Vagina (tissue), 2 donors: ENCODE data around the gene PARP12. TPM values are rescaled to one million over a fixed set of nuclear protein-coding genes. Genes with fewer than 3 reads are reported as not detected.

ENCODE experiments used
- DNase-seq, 2 donors: peaks; one replicate each; pipeline ENCODE4 v3.0.0-alpha.2; 2017; ENCODE audit errors: extremely low spot score in 2 of 2
- H3K27ac ChIP-seq: fragments of 200-600 bp; sonication (generic); one replicate; pipeline ENCODE4 v1.5.1; 2019
- H3K27me3 ChIP-seq: fragments of 200-600 bp; sonication (generic); one replicate; pipeline ENCODE4 v1.5.1; 2019
- H3K36me3 ChIP-seq, 2 donors: fragments of 200-600 bp; sonication (generic); one replicate each; pipeline ENCODE4 v1.5.1; 2017 to 2019
- H3K4me1 ChIP-seq: fragments of 200-600 bp; sonication (generic); one replicate; pipeline ENCODE4 v1.5.1; 2019
- H3K4me3 ChIP-seq, 2 donors: fragments of 200-600 bp; sonication (generic); 1 replicate in 1 of 2; 2 replicates in 1 of 2; pipeline ENCODE4 v1.5.1; 2016 to 2019
- H3K9me3 ChIP-seq: fragments of 200-600 bp; sonication (generic); one replicate; pipeline ENCODE4 v1.5.1; 2019
- POLR2A ChIP-seq, 2 donors: fragments of 450-650 bp; IDR thresholded peaks; one replicate each; pipeline ENCODE4 v1.6.1; 2017; ENCODE audit warnings: antibody characterized with exemption in 2 of 2, mild to moderate bottlenecking in 2 of 2, moderate library complexity in 2 of 2
- POLR2AphosphoS5 ChIP-seq, 2 donors: sonication (generic); formaldehyde crosslinking; IDR thresholded peaks; one replicate each; pipeline ENCODE4 v1.9.0; 2017; ENCODE audit warnings: antibody characterized with exemption in 2 of 2, mild to moderate bottlenecking in 2 of 2, low read depth in 1 of 2; ENCODE audit not compliant: insufficient read depth in 1 of 2
- intact Hi-C: fragments of 100-400 bp; cut with DNase I; formaldehyde crosslinking; loops from one replicate; pipeline ENCODE4 v1.15.1; 2023
- total RNA-seq: library from RNA; depleted of rRNA; stranded (reverse); fragments of >200 nt; gene quantifications from one replicate; pipeline ENCODE4 v1.2.3, GENCODE V29; 2016
- TF ChIP-seq, protein P1 (sequence below), 3 experiments: fragments of 450-650 bp in 2 of 3; fragments of 200-600 bp in 1 of 3; sonication (generic) in 1 of 3; IDR thresholded peaks; one replicate each; pipeline ENCODE4 v1.5.1; 2017 to 2019; ENCODE audit warnings: antibody characterized with exemption in 3 of 3, mild to moderate bottlenecking in 2 of 3, moderate library complexity in 2 of 3

PARP12 gene
- total RNA-seq, 1 donor from 2014 or later = 42.2 TPM

GRCh38 chr7:140050100-140050499, 12.7 kb downstream of the PARP12 start:
- no peaks in the 10 kb centered on the region for H3K27me3 ChIP-seq
- peaks cover 0 to 22% of the 10 kb centered on the region in 2 donors for H3K36me3 ChIP-seq
- no peak for DNase-seq
- H3K4me3 ChIP-seq = no peak overlapping the region
- H3K27ac ChIP-seq = no peak overlapping the region
- no peaks in the 10 kb centered on the region for H3K4me1 ChIP-seq
- intact Hi-C loops = no loop called here
- TF ChIP-seq POLR2AphosphoS5 (IDR thresholded peaks at IDR 0.05; ENCODE audit: insufficient read depth in 1 of 2, low read depth in 1 of 2) (no peak), POLR2A (IDR thresholded peaks at IDR 0.05) (no peak)
- no peaks in the 10 kb centered on the region for H3K9me3 ChIP-seq

- Histone ChIP-seq H3K27ac (no peak overlapping the region), H3K4me1 (no peaks in the 10 kb centered on the region), H3K36me3 (peaks cover 0 to 28% of the 10 kb centered on the region in 2 donors), H3K27me3 (no peaks in the 10 kb centered on the region), H3K4me3 (no peak overlapping the region), H3K9me3 (no peaks in the 10 kb centered on the region)
- intact Hi-C loops = no loop called here
- no peak for DNase-seq
- TF ChIP-seq, protein P1, sequence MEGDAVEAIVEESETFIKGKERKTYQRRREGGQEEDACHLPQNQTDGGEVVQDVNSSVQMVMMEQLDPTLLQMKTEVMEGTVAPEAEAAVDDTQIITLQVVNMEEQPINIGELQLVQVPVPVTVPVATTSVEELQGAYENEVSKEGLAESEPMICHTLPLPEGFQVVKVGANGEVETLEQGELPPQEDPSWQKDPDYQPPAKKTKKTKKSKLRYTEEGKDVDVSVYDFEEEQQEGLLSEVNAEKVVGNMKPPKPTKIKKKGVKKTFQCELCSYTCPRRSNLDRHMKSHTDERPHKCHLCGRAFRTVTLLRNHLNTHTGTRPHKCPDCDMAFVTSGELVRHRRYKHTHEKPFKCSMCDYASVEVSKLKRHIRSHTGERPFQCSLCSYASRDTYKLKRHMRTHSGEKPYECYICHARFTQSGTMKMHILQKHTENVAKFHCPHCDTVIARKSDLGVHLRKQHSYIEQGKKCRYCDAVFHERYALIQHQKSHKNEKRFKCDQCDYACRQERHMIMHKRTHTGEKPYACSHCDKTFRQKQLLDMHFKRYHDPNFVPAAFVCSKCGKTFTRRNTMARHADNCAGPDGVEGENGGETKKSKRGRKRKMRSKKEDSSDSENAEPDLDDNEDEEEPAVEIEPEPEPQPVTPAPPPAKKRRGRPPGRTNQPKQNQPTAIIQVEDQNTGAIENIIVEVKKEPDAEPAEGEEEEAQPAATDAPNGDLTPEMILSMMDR (IDR thresholded peaks at IDR 0.05) = no peak
- TF ChIP-seq POLR2AphosphoS5 (IDR thresholded peaks at IDR 0.05; ENCODE audit: insufficient read depth in 1 of 2, low read depth in 1 of 2) (no peak), POLR2A (IDR thresholded peaks at IDR 0.05) (no peak)
These were observed 13.3 kb downstream of the PARP12 start for GRCh38 chr7:140049339-140050024.

- intact Hi-C loops = no loop called here
- Histone ChIP-seq H3K4me1 (no peaks in the 10 kb centered on the region), H3K9me3 (no peaks in the 10 kb centered on the region), H3K27ac (no peak overlapping the region), H3K27me3 (no peaks in the 10 kb centered on the region), H3K36me3 (peaks cover 0 to 27% of the 10 kb centered on the region in 2 donors), H3K4me3 (no peak overlapping the region)
- no peak for TF ChIP-seq POLR2A (IDR thresholded peaks at IDR 0.05)
- TF ChIP-seq POLR2AphosphoS5 (IDR thresholded peaks at IDR 0.05; ENCODE audit: insufficient read depth in 1 of 2, low read depth in 1 of 2) = no peak
- no peak for DNase-seq
These were observed 13.8 kb downstream of the PARP12 start for GRCh38 chr7:140048989-140049338.

- intact Hi-C loops = no loop called here
- no peak overlapping the region for H3K4me3 ChIP-seq
- TF ChIP-seq POLR2A (IDR thresholded peaks at IDR 0.05) (no peak), POLR2AphosphoS5 (IDR thresholded peaks at IDR 0.05; ENCODE audit: insufficient read depth in 1 of 2, low read depth in 1 of 2) (no peak)
- TF ChIP-seq, protein P1 (IDR thresholded peaks at IDR 0.05) = no peak
These were observed 14.6 kb downstream of the PARP12 start for GRCh38 chr7:140048138-140048537.

DNA sequence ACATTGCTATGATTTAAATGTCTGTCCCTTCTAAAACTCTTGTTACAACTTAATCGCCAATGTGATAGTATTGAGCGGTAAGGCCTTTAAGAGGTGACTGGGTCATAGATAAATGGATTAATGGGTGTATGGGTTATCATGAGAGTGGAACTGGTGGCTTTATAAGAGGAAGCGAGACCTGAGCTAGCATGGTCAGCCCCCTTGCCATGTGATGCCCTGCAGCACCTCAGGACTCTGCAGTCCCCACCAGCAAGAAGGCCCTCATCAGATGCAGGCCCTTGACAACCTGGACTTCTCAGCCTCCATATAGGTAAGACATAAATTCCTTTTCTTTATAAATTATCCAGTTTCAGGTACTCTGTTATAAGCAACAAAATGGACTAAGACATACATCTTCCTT, 15.6 kb downstream of the PARP12 start:
- no peaks in the 10 kb centered on the region for H3K27me3 ChIP-seq
- H3K9me3 ChIP-seq = no peaks in the 10 kb centered on the region
- peaks cover 0 to 26% of the 10 kb centered on the region in 2 donors for H3K36me3 ChIP-seq
- no peaks in the 10 kb centered on the region for H3K4me1 ChIP-seq
- no peak for DNase-seq
- intact Hi-C loops = no loop called here
- no peak overlapping the region for H3K4me3 ChIP-seq
- H3K27ac ChIP-seq = no peak overlapping the region
- TF ChIP-seq POLR2AphosphoS5 (IDR thresholded peaks at IDR 0.05; ENCODE audit: insufficient read depth in 1 of 2, low read depth in 1 of 2) (no peak), POLR2A (IDR thresholded peaks at IDR 0.05) (no peak)
- TF ChIP-seq, protein P1 (IDR thresholded peaks at IDR 0.05) = no peak

More at GRCh38 chr7:140048138-140048537, 14.6 kb downstream of the PARP12 start:
- Histone ChIP-seq H3K27me3 (no peaks in the 10 kb centered on the region), H3K36me3 (peaks cover 0 to 26% of the 10 kb centered on the region in 2 donors), H3K4me1 (no peaks in the 10 kb centered on the region), H3K9me3 (no peaks in the 10 kb centered on the region), H3K27ac (no peak overlapping the region)
- DNase-seq = no peak

- intact Hi-C loops = no loop called here
- no peaks in the 10 kb centered on the region for H3K9me3 ChIP-seq
- no peak for DNase-seq
These were observed 17.1 kb downstream of the PARP12 start for GRCh38 chr7:140045697-140046096.

More at GRCh38 chr7:140045697-140046096, 17.1 kb downstream of the PARP12 start:
- H3K27ac ChIP-seq = no peak overlapping the region
- H3K4me3 ChIP-seq = no peak overlapping the region
- H3K27me3 ChIP-seq = no peaks in the 10 kb centered on the region
- no peaks in the 10 kb centered on the region for H3K4me1 ChIP-seq
- TF ChIP-seq, protein P1 (IDR thresholded peaks at IDR 0.05) = no peak
- TF ChIP-seq POLR2AphosphoS5 (IDR thresholded peaks at IDR 0.05; ENCODE audit: insufficient read depth in 1 of 2, low read depth in 1 of 2) (no peak), POLR2A (IDR thresholded peaks at IDR 0.05) (no peak)
- peaks cover 0 to 32% of the 10 kb centered on the region in 2 donors for H3K36me3 ChIP-seq
